Endothelial cell of umbilical vein (primary cell): ENCODE measurements around the gene NHLH2. TPM values are rescaled to one million over a fixed set of nuclear protein-coding genes. Genes with fewer than 3 reads are reported as not detected.
A peak's percentile ranks its signal among the peaks of the same experiment; 100 is the strongest.

Source experiments
- BruUV-seq: library from RNA; stranded (reverse); fragments of 400-500 nt; replicated peaks from 2 replicates; lab custom pipeline; 2021; lab: Mats Ljungman, UMichigan
- CTCF ChIA-PET: fragments of 300-600, 350-600 bp; sonication (Branson Sonifier 250); formaldehyde crosslinking; loops from one replicate; lab custom pipeline; 2021; ENCODE audit warnings: antibody characterized with exemption, inconsistent platforms; lab: Charles Lee
- POLR2A ChIA-PET: fragments of 300-600, 350-600 bp; sonication (Branson Sonifier 250); formaldehyde crosslinking; loops from one replicate; lab custom pipeline; 2021; ENCODE audit warnings: antibody characterized with exemption, inconsistent platforms; lab: Charles Lee
- DNase-seq: peaks from one replicate; pipeline ENCODE4 v3.0.0-alpha.2; 2011; ENCODE audit warnings: low read depth, low spot score
- FAIRE-seq: peaks from 2 replicates; lab custom pipeline; 2011; peaks lifted over from hg19 to GRCh38; lab: Jason Lieb, UNC
- H2AFZ ChIP-seq: 2 replicates; pipeline ENCODE4 v1.6.0; 2012; ENCODE audit warnings: low read depth, low read length, control low read depth, inconsistent platforms
- H3K27ac ChIP-seq: 2 replicates; pipeline ENCODE4 v1.5.1; 2011; ENCODE audit warnings: low read depth, mild to moderate bottlenecking, control low read depth, low read length, moderate library complexity; ENCODE audit not compliant: insufficient read depth
- H3K27me3 ChIP-seq, 2 experiments: 2 replicates each; pipeline versions ENCODE4 v1.6.0 to v1.6.1; 2011; ENCODE audit warnings: low read length in 2 of 2, mixed read lengths in 1 of 2; ENCODE audit not compliant: control insufficient read depth in 2 of 2, insufficient read depth in 2 of 2
- H3K36me3 ChIP-seq, 2 experiments: 2 replicates in 1 of 2; 3 replicates in 1 of 2; pipeline ENCODE4 v1.5.1; 2011; ENCODE audit warnings: low read length in 2 of 2, mild to moderate bottlenecking in 1 of 2, moderate library complexity in 1 of 2; ENCODE audit not compliant: control insufficient read depth in 2 of 2, insufficient read depth in 2 of 2; ENCODE audit errors: extremely low read depth in 1 of 2
- H3K4me1 ChIP-seq: 3 replicates; pipeline ENCODE4 v1.5.1; 2011; ENCODE audit warnings: mild to moderate bottlenecking, low read length; ENCODE audit not compliant: control insufficient read depth, insufficient read depth; ENCODE audit errors: extremely low read depth
- H3K4me2 ChIP-seq: 2 replicates; pipeline ENCODE4 v1.6.1; 2011; ENCODE audit warnings: low read length, control low read depth, mixed read lengths; ENCODE audit not compliant: insufficient read depth
- H3K4me3 ChIP-seq, 3 experiments: fragments of 200-600 bp in 1 of 3; sonication (generic), shearing (Covaris generic) in 1 of 3; replicated peaks in 1 of 3; 2 replicates each; pipeline ENCODE4 v1.5.1; 2011 to 2016; ENCODE audit warnings: control low read depth in 3 of 3, low read length in 3 of 3, mild to moderate bottlenecking in 2 of 3, inconsistent platforms in 1 of 3, low read depth in 1 of 3, moderate library complexity in 1 of 3; ENCODE audit not compliant: insufficient read depth in 1 of 3
- H3K79me2 ChIP-seq: 2 replicates; pipeline ENCODE4 v1.6.0; 2012; ENCODE audit warnings: low read length, inconsistent platforms; ENCODE audit not compliant: control insufficient read depth, insufficient read depth
- H3K9ac ChIP-seq: replicated peaks from 2 replicates; pipeline ENCODE3; 2011; ENCODE audit warnings: low read length, control low read depth; ENCODE audit not compliant: insufficient read depth; ENCODE audit errors: extremely low read depth
- H3K9me1 ChIP-seq: replicated peaks from 3 replicates; pipeline ENCODE4 v1.6.0; 2011; ENCODE audit warnings: mild to moderate bottlenecking, low read length; ENCODE audit not compliant: control insufficient read depth, insufficient read depth; ENCODE audit errors: extremely low read depth
- H3K9me3 ChIP-seq: replicated peaks from 2 replicates; pipeline ENCODE4 v1.5.1; 2012; ENCODE audit warnings: low read length, inconsistent platforms; ENCODE audit not compliant: control insufficient read depth, insufficient read depth
- H4K20me1 ChIP-seq: replicated peaks from 2 replicates; pipeline ENCODE3; 2011; ENCODE audit warnings: mild to moderate bottlenecking, low read length; ENCODE audit not compliant: control insufficient read depth, insufficient read depth; ENCODE audit errors: extremely low read depth
- EZH2 ChIP-seq: IDR thresholded peaks from 2 replicates; pipeline ENCODE4 v1.6.1; 2012; ENCODE audit warnings: borderline replicate concordance, low read depth, mild to moderate bottlenecking, moderate library complexity, low read length, inconsistent platforms; ENCODE audit not compliant: severe bottlenecking
- FOS ChIP-seq: IDR thresholded peaks from 2 replicates; pipeline ENCODE4 v1.6.1; 2011; ENCODE audit warnings: mild to moderate bottlenecking, low read length, moderate library complexity, borderline replicate concordance; ENCODE audit not compliant: insufficient read depth
- dilution Hi-C: fragments of 300-500 bp; cut with MboI; formaldehyde crosslinking; loops from one replicate; pipeline ENCODE4 v1.15.0; 2019; ENCODE audit warnings: low sequenced_read_pairs; ENCODE audit not compliant: extremely low pct_ligation_motif_present
- intact Hi-C: fragments of 100-400 bp; cut with micrococcal nuclease; formaldehyde crosslinking; loops from one replicate; pipeline ENCODE4 v1.10.0; 2022
- polyA plus RNA-seq, 4 experiments: library from polyadenylated mRNA; depleted of rRNA in 3 of 4; stranded (reverse) in 3 of 4; unstranded in 1 of 4; fragments of >200 nt; gene quantifications; 2 replicates each; pipeline versions ENCODE4 v1.2.1 to v1.2.3, GENCODE V29; 2011 to 2012; ENCODE audit warnings: missing spikeins in 1 of 4
- total RNA-seq: library from RNA; stranded (reverse); gene quantifications from 2 replicates; pipeline ENCODE4 v1.2.3, GENCODE V29; 2021
- TF ChIP-seq, protein P1 (sequence below), 2 donors: IDR thresholded peaks; 1 replicate in 1 of 2; 2 replicates in 1 of 2; pipeline ENCODE4 v1.5.1; 2011; ENCODE audit warnings: low read length in 2 of 2, mild to moderate bottlenecking in 2 of 2, moderate library complexity in 2 of 2, control low read depth in 1 of 2, inconsistent platforms in 1 of 2, low read depth in 1 of 2; ENCODE audit not compliant: insufficient read depth in 1 of 2; ENCODE audit errors: extremely low read depth in 1 of 2

Gene NHLH2
- total and polyA plus RNA-seq, 2 donors (not counting 3 experiments of a cell fraction or from before 2014, with no cell fraction given): not detected

DNA sequence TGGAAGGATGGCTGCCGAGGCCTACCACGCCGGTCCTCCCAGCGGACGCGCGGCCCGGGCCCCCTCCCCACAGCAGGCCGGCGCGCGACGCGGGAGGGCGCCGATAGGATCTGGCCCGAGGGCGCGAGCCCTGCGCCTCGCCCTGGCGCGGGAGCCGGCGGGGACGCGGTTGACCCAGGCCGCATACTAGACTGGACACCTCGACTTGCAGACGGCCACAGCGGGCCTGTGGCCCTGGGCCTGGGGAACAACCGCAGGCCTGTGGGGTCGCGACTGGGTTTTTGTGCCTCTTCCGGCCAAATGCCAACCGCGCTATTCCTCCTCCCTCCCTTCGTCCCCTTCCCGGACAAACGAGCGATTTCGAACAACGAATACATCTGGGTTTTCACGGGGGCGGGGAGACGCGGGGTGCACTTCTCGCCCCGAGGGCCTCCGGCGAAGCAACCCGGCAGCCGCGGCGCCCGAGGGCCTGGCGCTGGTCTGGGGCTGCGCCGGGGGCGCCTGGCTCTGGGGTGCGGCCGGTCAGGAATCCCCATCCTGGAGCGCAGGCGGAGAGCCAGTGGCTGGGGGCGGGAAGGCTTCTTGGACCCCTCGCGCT, 2.4 kb downstream of the NHLH2 start:
- peak overlapping the region; percentile 42 for H3K4me2 ChIP-seq

More for the DNA sequence above, 2.4 kb downstream of the NHLH2 start:
- Histone ChIP-seq H3K79me2 (no peaks in the 10 kb centered on the region), H3K9ac (no peak overlapping the region), H3K36me3 (no peaks in the 10 kb centered on the region), H3K27me3 (peaks cover 53 to 89% of the 10 kb centered on the region in 2 experiments), H2AFZ (peak overlapping the region; percentile 68), H3K9me3 (no peaks in the 10 kb centered on the region), H4K20me1 (no peaks in the 10 kb centered on the region), H3K4me1 (peaks cover 6% of the 10 kb centered on the region), H3K4me3 (no peak overlapping the region), H3K27ac (no peak overlapping the region), H3K9me1 (no peaks in the 10 kb centered on the region)
- dilution Hi-C loops (no loop called here), intact Hi-C loops (loop anchor here (1.0 kb wide), 1 partner anchor 9 kb away; no protein-coding TSS in a partner anchor)
- ChIA-PET POLR2A (no interaction called here), CTCF (no interaction called here)
- TF ChIP-seq EZH2 (peak; percentile 98), FOS (no peak)
- TF ChIP-seq, protein P1, sequence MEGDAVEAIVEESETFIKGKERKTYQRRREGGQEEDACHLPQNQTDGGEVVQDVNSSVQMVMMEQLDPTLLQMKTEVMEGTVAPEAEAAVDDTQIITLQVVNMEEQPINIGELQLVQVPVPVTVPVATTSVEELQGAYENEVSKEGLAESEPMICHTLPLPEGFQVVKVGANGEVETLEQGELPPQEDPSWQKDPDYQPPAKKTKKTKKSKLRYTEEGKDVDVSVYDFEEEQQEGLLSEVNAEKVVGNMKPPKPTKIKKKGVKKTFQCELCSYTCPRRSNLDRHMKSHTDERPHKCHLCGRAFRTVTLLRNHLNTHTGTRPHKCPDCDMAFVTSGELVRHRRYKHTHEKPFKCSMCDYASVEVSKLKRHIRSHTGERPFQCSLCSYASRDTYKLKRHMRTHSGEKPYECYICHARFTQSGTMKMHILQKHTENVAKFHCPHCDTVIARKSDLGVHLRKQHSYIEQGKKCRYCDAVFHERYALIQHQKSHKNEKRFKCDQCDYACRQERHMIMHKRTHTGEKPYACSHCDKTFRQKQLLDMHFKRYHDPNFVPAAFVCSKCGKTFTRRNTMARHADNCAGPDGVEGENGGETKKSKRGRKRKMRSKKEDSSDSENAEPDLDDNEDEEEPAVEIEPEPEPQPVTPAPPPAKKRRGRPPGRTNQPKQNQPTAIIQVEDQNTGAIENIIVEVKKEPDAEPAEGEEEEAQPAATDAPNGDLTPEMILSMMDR (IDR thresholded peaks at IDR 0.05; ENCODE audit: extremely low read depth in 1 of 2, insufficient read depth in 1 of 2, low read depth in 1 of 2, low read length in 2 of 2): no peak
- DNase-seq (no peak), FAIRE-seq (no peak)
- no TSS peak for BruUV-seq
